Heart right ventricle (tissue), 16 donors: Measurements from ENCODE around the gene GALNT18. TPM values are rescaled to one million over a fixed set of nuclear protein-coding genes. Genes with fewer than 3 reads are reported as not detected.

ENCODE experiments used
- ATAC-seq, 8 donors: fragments of 200-7000 bp; cut with Tn5 transposase; one replicate each; pipeline ENCODE4 v1.9.1; 2020; ENCODE audit warnings: mild to moderate bottlenecking in 8 of 8, moderate library complexity in 8 of 8, moderate number of reproducible peaks in 1 of 8
- DNase-seq, 2 donors: peaks; one replicate each; pipeline ENCODE4 v3.0.0-alpha.2; 2020
- H3K27ac ChIP-seq, 10 donors: fragments of 200-600 bp; sonication (generic) in 2 of 10; one replicate each; pipeline versions ENCODE4 v1.5.0 to v1.8.0; 2020 to 2022; ENCODE audit warnings: mild to moderate bottlenecking in 3 of 10
- H3K27me3 ChIP-seq, 7 donors: fragments of 200-600 bp; one replicate each; pipeline ENCODE4 v1.8.0; 2021 to 2022; ENCODE audit warnings: mild to moderate bottlenecking in 2 of 7
- H3K36me3 ChIP-seq, 9 donors: fragments of 200-600 bp; sonication (generic) in 1 of 9; one replicate each; pipeline versions ENCODE4 v1.5.0 to v1.8.0; 2020 to 2022; ENCODE audit warnings: mild to moderate bottlenecking in 2 of 9
- H3K4me1 ChIP-seq, 9 donors: fragments of 200-600 bp; sonication (generic) in 1 of 9; one replicate each; pipeline versions ENCODE4 v1.5.0 to v1.8.0; 2020 to 2022; ENCODE audit warnings: mild to moderate bottlenecking in 4 of 9
- H3K4me3 ChIP-seq, 10 donors: fragments of 200-600 bp; sonication (generic) in 2 of 10; one replicate each; pipeline versions ENCODE4 v1.5.0 to v1.8.0; 2020 to 2022; ENCODE audit warnings: mild to moderate bottlenecking in 7 of 10, moderate library complexity in 2 of 10
- H3K9me3 ChIP-seq, 11 donors: fragments of 200-600 bp in 10 of 11; sonication (generic) in 2 of 11; one replicate each; pipeline versions ENCODE4 v1.5.0 to v1.8.0; 2013 to 2022; ENCODE audit warnings: mild to moderate bottlenecking in 2 of 11, control low read depth in 1 of 11, moderate library complexity in 1 of 11
- CTCF ChIP-seq, 9 donors: fragments of 200-600 bp; sonication (generic) in 2 of 9; IDR thresholded peaks; one replicate each; pipeline versions ENCODE4 v1.5.0 to v1.8.0; 2021 to 2022; ENCODE audit warnings: antibody characterized with exemption in 9 of 9, mild to moderate bottlenecking in 5 of 9, moderate library complexity in 1 of 9
- WGBS, 2 donors: extraction: QIAGEN DNeasy Blood & Tissue Kit; methylation state at CpG; one replicate each; pipeline ENCODE4 v1.1.7; 2013; ENCODE audit warnings: inconsistent platforms in 1 of 2; 5-methylcytosine and 5-hydroxymethylcytosine counted together
- intact Hi-C, 10 donors: fragments of 100-400 bp; cut with DNase I; formaldehyde crosslinking; loops; one replicate each; pipeline versions ENCODE4 v1.11.1 to v1.14.2; 2022
- polyA plus RNA-seq, 2 donors: library from polyadenylated mRNA; stranded (reverse); fragments of 200-250 nt; gene quantifications; one replicate each; pipeline ENCODE4 v1.2.3, GENCODE V29; 2013
- total RNA-seq, 10 donors: library from RNA; stranded (reverse); fragmentation: NEBNext Ultra II Directional in 3 of 10; extraction: Animal tissue kit (Norgen Biotek cat#: 25700) in 3 of 10; gene quantifications; one replicate each; pipeline versions ENCODE4 v1.2.1 to v1.2.4, GENCODE V29; 2021 to 2023
- donor health status: Arrhythmogenic right ventricular cardiomyopathy.
- donor health status: ischemic (EF 13 %, LVEDD 7.1; RV severe dilation, severe dysfunction).
- donor health status: healthy with polysubstance abuse.
- donor health status: DM: no; HTN: yes; CAD: no.
- donor health status: DM: no; HTN: no; CAD: no.
- donor health status: ischemic (EF 25% LVEDD 6.9; RV normal size, moderate dysfunction).
- donor health status: ischemic (EF 25% LVEDD 5.7; RV mildly dilated, moderate dysfunction).
- donor health status: healthy.
- donor health status: DM: yes; HTN: yes; CAD: no.
- donor health status: Ischemic cardiomyopathy.
- donor health status: ischemic (EF 35%, LVEDD 5.7; RV mildly dilated, moderate dysfunction).
- donor health status: nonischemic (EF 11% LVEDD 7.7; RV severe dilation, severe dysfunction).
- donor health status: DM: yes; HTN: yes; CAD: no.
- donor health status: PGD.
- donor health status: ischemic (EF 29% LVEDD 5.4; RV normal size, mild dysfunction).
- donor health status: nonischemic (EF 23%, LVEDD 6.1; RV moderate dilation, normal function).

GALNT18 gene
- total and polyA plus RNA-seq, 12 donors, result 7.0 to 29.0 (median 15.6) TPM

GRCh38 chr11:11446967-11447366, 174.8 kb downstream of the GALNT18 start:
- Histone ChIP-seq H3K27me3 (no peaks in the 10 kb centered on the region), H3K9me3 (no peaks in the 10 kb centered on the region), H3K4me3 (no peak overlapping the region), H3K36me3 (peaks cover 0 to 18% (median 0%) of the 10 kb centered on the region in 9 donors), H3K27ac (no peak overlapping the region), H3K4me1 (peaks cover 8 to 47% (median 22%) of the 10 kb centered on the region in 9 donors)
- ATAC-seq, result no peak
- DNase-seq, result no peak
- intact Hi-C loops, result no loop called here
- TF ChIP-seq CTCF (IDR thresholded peaks at IDR 0.05), result no peak
- 85 to 86% methylated on average over 6 of the region's 6 CpGs for WGBS, 2 donors

- H3K4me1 ChIP-seq, result peaks cover 8 to 47% (median 22%) of the 10 kb centered on the region in 9 donors
These were observed 175.2 kb downstream of the GALNT18 start for GRCh38 chr11:11446564-11446963.

GRCh38 chr11:11445441-11446185, 176.2 kb downstream of the GALNT18 start:
- Histone ChIP-seq H3K9me3 (no peaks in the 10 kb centered on the region), H3K27ac (no peak overlapping the region), H3K27me3 (no peaks in the 10 kb centered on the region), H3K4me3 (no peak overlapping the region), H3K36me3 (peaks cover 0 to 18% (median 0%) of the 10 kb centered on the region in 9 donors), H3K4me1 (peaks cover 8 to 47% (median 18%) of the 10 kb centered on the region in 9 donors)
- DNase-seq, result no peak
- no peak for TF ChIP-seq CTCF (IDR thresholded peaks at IDR 0.05)
- intact Hi-C loops, result no loop called here
- ATAC-seq, result no peak
- WGBS, 2 donors, result 93 to 95% methylated on average over 13 of the region's 13 CpGs

More at GRCh38 chr11:11446564-11446963, 175.2 kb downstream of the GALNT18 start:
- WGBS, 2 donors, result 84 to 93% methylated on average over 2 of the region's 2 CpGs
- Histone ChIP-seq H3K27me3 (no peaks in the 10 kb centered on the region), H3K27ac (no peak overlapping the region), H3K9me3 (no peaks in the 10 kb centered on the region), H3K4me3 (no peak overlapping the region), H3K36me3 (peaks cover 0 to 18% (median 0%) of the 10 kb centered on the region in 9 donors)
- intact Hi-C loops, result no loop called here
- DNase-seq (no peak), ATAC-seq (no peak)
- TF ChIP-seq CTCF (IDR thresholded peaks at IDR 0.05), result no peak

- TF ChIP-seq CTCF (IDR thresholded peaks at IDR 0.05), result no peak
- H3K27me3 ChIP-seq, result no peaks in the 10 kb centered on the region
- peaks cover 0 to 18% (median 0%) of the 10 kb centered on the region in 9 donors for H3K36me3 ChIP-seq
- peaks cover 8 to 47% (median 18%) of the 10 kb centered on the region in 9 donors for H3K4me1 ChIP-seq
- peak in 3 of 8 donors; percentile 12 to 45 (median 23) for ATAC-seq
- H3K4me3 ChIP-seq, result no peak overlapping the region
- no peaks in the 10 kb centered on the region for H3K9me3 ChIP-seq
- H3K27ac ChIP-seq, result peak overlapping the region in 2 of 10 donors; percentile 0 to 45
- intact Hi-C loops, result no loop called here
- no peak for DNase-seq
- WGBS, 2 donors, result 40 to 55% methylated on average over 5 of the region's 5 CpGs
These were observed 177.0 kb downstream of the GALNT18 start for GRCh38 chr11:11444804-11445131.
